GM20431 (cell line): Measurements from ENCODE around the gene SRGN.
"Not testable (repeated sequence)": the region's sequence is repeated elsewhere in the genome, so short reads cannot be mapped to it uniquely, and the experiment has no call there.

Experiments used
- in situ Hi-C: fragments of 300-500 bp; cut with MseI, MboI; formaldehyde crosslinking; loops from one replicate; pipeline ENCODE4 v1.15.0; 2020; ENCODE audit warnings: low sequenced_read_pairs; ENCODE audit not compliant: unreplicated experiment

Gene SRGN

GRCh38 chr10:69123747-69124562 is 36.1 kb downstream of the SRGN start, which contains the start of gene VPS26A:
Gene VPS26A (plus strand): TSS chr10:69124178. CDS start chr10:69124278, 100 bp downstream.
- in situ Hi-C loops = no loop called here

GRCh38 chr10:69124563-69125268 is 36.8 kb downstream of the SRGN start:
- in situ Hi-C loops = no loop called here

GRCh38 chr10:69125554-69125953 is 37.7 kb downstream of the SRGN start:
- in situ Hi-C loops = no loop called here

- in situ Hi-C loops = no loop called here
These were observed 42.3 kb downstream of the SRGN start for GRCh38 chr10:69130251-69130650.

GRCh38 chr10:69139961-69140360 is 52.1 kb downstream of the SRGN start:
- in situ Hi-C loops = no loop called here

- in situ Hi-C loops = no loop called here
These were observed 53.4 kb downstream of the SRGN start for GRCh38 chr10:69141304-69141703.

GRCh38 chr10:69142074-69142473 is 54.2 kb downstream of the SRGN start:
- in situ Hi-C loops = not testable (repeated sequence)

GRCh38 chr10:69142983-69143382 is 55.1 kb downstream of the SRGN start:
- in situ Hi-C loops = no loop called here

GRCh38 chr10:69145329-69145728 is 57.4 kb downstream of the SRGN start:
- in situ Hi-C loops = no loop called here

GRCh38 chr10:69145864-69146263 is 58.0 kb downstream of the SRGN start:
- in situ Hi-C loops = no loop called here

- in situ Hi-C loops = no loop called here
These were observed 58.9 kb downstream of the SRGN start for GRCh38 chr10:69146759-69147158.

GRCh38 chr10:69151984-69152383 is 64.1 kb downstream of the SRGN start:
- in situ Hi-C loops = no loop called here

GRCh38 chr10:69153227-69153626 is 65.3 kb downstream of the SRGN start:
- in situ Hi-C loops = no loop called here
